ENCODE data around the gene KCNG2. TPM values are rescaled to one million over a fixed set of nuclear protein-coding genes. Genes with fewer than 3 reads are reported as not detected.
A peak's percentile ranks its signal among the peaks of the same experiment; 100 is the strongest.

KCNG2 gene
- total and polyA plus RNA-seq, 2 of the 13 experiments (the other 11 are each of a cell fraction or from before 2014, with no cell fraction given): not detected

GRCh38 chr18:79934311-79935097, 136.8 kb downstream of the KCNG2 start (continued):
- TF ChIP-seq HNF4G (IDR thresholded peaks at IDR 0.05; ENCODE audit: borderline replicate concordance, low read depth, low read length) (peak; percentile 100), HNF4G (CRISPR knock-in tag; IDR thresholded peaks at IDR 0.05; ENCODE audit: borderline replicate concordance, low read depth) (peak; percentile 99), MYNN (CRISPR knock-in tag; IDR thresholded peaks at IDR 0.05; ENCODE audit: low read depth) (no peak), ARID4A (CRISPR knock-in tag; IDR thresholded peaks at IDR 0.05; ENCODE audit: borderline replicate concordance) (peak; percentile 75; the same call in 1 of the 2 replicates), SOX6 (IDR thresholded peaks at IDR 0.05) (no peak), SOX6 (CRISPR knock-in tag; IDR thresholded peaks at IDR 0.05) (peak; percentile 93), TAF15 (IDR thresholded peaks at IDR 0.05; ENCODE audit: low read depth, low read length, poor library complexity, severe bottlenecking) (no peak), HNRNPLL (IDR thresholded peaks at IDR 0.05; ENCODE audit: low read depth, low read length, poor library complexity, severe bottlenecking) (no peak), SRSF4 (IDR thresholded peaks at IDR 0.05; ENCODE audit: low read depth, low read length, poor library complexity, severe bottlenecking) (no peak), ZHX1 (CRISPR knock-in tag; IDR thresholded peaks at IDR 0.05; ENCODE audit: low read depth) (0 out of 2 replicates have a peak, but pooled peaks have one; percentile 36), ZNF234 (CRISPR knock-in tag; conservative IDR thresholded peaks at IDR 0.05) (no peak), GTF2F1 (IDR thresholded peaks at IDR 0.05; ENCODE audit: low read length) (no peak), DPF2 (CRISPR knock-in tag; IDR thresholded peaks at IDR 0.05; ENCODE audit: borderline replicate concordance, low read depth) (peak; percentile 95), RFXAP (CRISPR knock-in tag; IDR thresholded peaks at IDR 0.05; ENCODE audit: borderline replicate concordance) (peak; percentile 78; the same call in 1 of the 2 replicates), HOXA5 (CRISPR knock-in tag; IDR thresholded peaks at IDR 0.05) (no peak), PHF5A (CRISPR knock-in tag; IDR thresholded peaks at IDR 0.05; ENCODE audit: low read depth, unreplicated experiment) (no peak), GPBP1L1 (CRISPR knock-in tag; IDR thresholded peaks at IDR 0.05) (no peak), HIVEP1 (CRISPR knock-in tag; IDR thresholded peaks at IDR 0.05) (peak; percentile 73; the same call in 1 of the 2 replicates), ZSCAN9 (CRISPR knock-in tag; IDR thresholded peaks at IDR 0.05; ENCODE audit: borderline replicate concordance) (peak; percentile 83)
- TF ChIP-seq, protein P1, sequence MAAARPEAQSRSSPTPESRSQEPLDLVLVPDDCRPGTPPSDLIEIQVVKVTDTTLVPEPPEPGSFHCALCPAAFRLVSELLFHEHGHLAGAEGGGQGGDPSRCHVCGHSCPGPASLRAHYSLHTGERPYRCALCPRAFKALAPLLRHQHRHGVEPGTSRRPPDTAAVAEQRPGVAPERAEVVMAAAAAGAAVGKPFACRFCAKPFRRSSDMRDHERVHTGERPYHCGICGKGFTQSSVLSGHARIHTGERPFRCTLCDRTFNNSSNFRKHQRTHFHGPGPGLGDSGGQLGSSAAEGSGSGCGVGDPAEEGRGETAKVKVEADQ (CRISPR knock-in tag; IDR thresholded peaks at IDR 0.05; ENCODE audit: borderline replicate concordance): no peak; the same call in 1 of the 2 replicates

Measured in HepG2 (cell line).